HEK293 (cell line): Measurements from ENCODE around the gene FSTL4.
A peak's percentile ranks its signal among the peaks of the same experiment; 100 is the strongest.

ENCODE experiments used
- CTCF ChIA-PET: fragments of 350-600 bp; formaldehyde crosslinking; extraction: SDS; loops from one replicate; lab custom pipeline; 2021; ENCODE audit warnings: antibody characterized with exemption; lab: Yijun Ruan, JAX
- POLR2A ChIA-PET: fragments of 300-600 bp; formaldehyde crosslinking; extraction: SDS; loops from one replicate; lab custom pipeline; 2020; ENCODE audit warnings: antibody characterized with exemption, inconsistent platforms; lab: Yijun Ruan, JAX
- H3K27ac ChIP-seq: fragments of 200-500 bp; sonication (Bioruptor generic); 2 replicates; pipeline ENCODE4 v1.5.1; 2014; ENCODE audit warnings: low read depth, low read length, control low read depth, inconsistent platforms; ENCODE audit errors: extremely low read depth
- H3K36me3 ChIP-seq, 2 experiments: fragments of 200-500 bp in 1 of 2; sonication (Bioruptor generic) in 1 of 2; 1 replicate in 1 of 2; 2 replicates in 1 of 2; pipeline ENCODE4 v1.5.1; 2014 to 2017; ENCODE audit warnings: inconsistent platforms in 2 of 2, low read length in 2 of 2; ENCODE audit not compliant: control insufficient read depth in 2 of 2, insufficient read depth in 1 of 2
- H3K4me1 ChIP-seq: fragments of 200-500 bp; sonication (Bioruptor generic); 2 replicates; pipeline ENCODE4 v1.5.1; 2014; ENCODE audit warnings: mild to moderate bottlenecking, low read length, inconsistent platforms; ENCODE audit not compliant: control insufficient read depth, insufficient read depth
- H3K4me3 ChIP-seq: 2 replicates; pipeline ENCODE4 v1.5.1; 2011; ENCODE audit warnings: low read depth, mild to moderate bottlenecking, control low read depth, low read length, moderate library complexity
- H3K9me3 ChIP-seq: fragments of 200-500 bp; sonication (Bioruptor generic); 2 replicates; pipeline ENCODE4 v1.5.1; 2014; ENCODE audit warnings: low read depth, low read length, inconsistent platforms; ENCODE audit not compliant: control insufficient read depth, insufficient read depth
- CTCF ChIP-seq: fragments of 450-650 bp; formaldehyde crosslinking; IDR thresholded peaks from 2 replicates; pipeline ENCODE4 v1.5.1; 2016; ENCODE audit warnings: missing biosample characterization, missing genetic modification characterization
- SP7 ChIP-seq: fragments of 450-650 bp; formaldehyde crosslinking; IDR thresholded peaks from 2 replicates; pipeline ENCODE4 v1.5.1; 2016; ENCODE audit warnings: missing biosample characterization, missing genetic modification characterization
- ZBTB21 ChIP-seq: fragments of 450-650 bp; formaldehyde crosslinking; IDR thresholded peaks from 2 replicates; pipeline ENCODE4 v1.5.1; 2017; ENCODE audit warnings: missing biosample characterization, missing genetic modification characterization
- ZBTB44 ChIP-seq: fragments of 450-650 bp; IDR thresholded peaks from 2 replicates; pipeline ENCODE4 v1.5.1; 2018; ENCODE audit warnings: missing biosample characterization, mild to moderate bottlenecking, missing genetic modification characterization
- ZNF114 ChIP-seq: fragments of 450-650 bp; formaldehyde crosslinking; IDR thresholded peaks from 2 replicates; pipeline ENCODE4 v1.5.0; 2017; ENCODE audit warnings: missing biosample characterization, missing genetic modification characterization
- ZNF366 ChIP-seq: fragments of 450-650 bp; formaldehyde crosslinking; conservative IDR thresholded peaks from 2 replicates; pipeline ENCODE4 v1.5.1; 2016; ENCODE audit warnings: missing biosample characterization, missing genetic modification characterization
- ZNF600 ChIP-seq: fragments of 450-650 bp; formaldehyde crosslinking; IDR thresholded peaks from 2 replicates; pipeline ENCODE4 v1.5.1; 2016; ENCODE audit warnings: missing biosample characterization, missing genetic modification characterization
- ZNF629 ChIP-seq: fragments of 450-650 bp; formaldehyde crosslinking; IDR thresholded peaks from 2 replicates; pipeline ENCODE4 v1.5.1; 2017; ENCODE audit warnings: missing biosample characterization, missing genetic modification characterization
- ZNF692 ChIP-seq: fragments of 450-650 bp; formaldehyde crosslinking; IDR thresholded peaks from 2 replicates; pipeline ENCODE4 v1.5.1; 2016; ENCODE audit warnings: missing biosample characterization, missing genetic modification characterization
- ZNF704 ChIP-seq: fragments of 450-650 bp; formaldehyde crosslinking; IDR thresholded peaks from 2 replicates; pipeline ENCODE4 v1.5.1; 2016; ENCODE audit warnings: missing biosample characterization, missing genetic modification characterization
- ZNF776 ChIP-seq: fragments of 450-650 bp; formaldehyde crosslinking; IDR thresholded peaks from 2 replicates; pipeline ENCODE4 v1.5.0; 2017; ENCODE audit warnings: missing biosample characterization, missing genetic modification characterization, borderline replicate concordance
- TF ChIP-seq, protein P1 (sequence below): fragments of 450-650 bp; formaldehyde crosslinking; IDR thresholded peaks from 2 replicates; pipeline ENCODE4 v1.5.1; 2016; ENCODE audit warnings: missing biosample characterization, missing genetic modification characterization, low read depth
- TF ChIP-seq, protein P2 (sequence below): fragments of 450-650 bp; formaldehyde crosslinking; IDR thresholded peaks from 2 replicates; pipeline ENCODE4 v1.5.1; 2016; ENCODE audit warnings: missing biosample characterization, missing genetic modification characterization

FSTL4 gene

DNA sequence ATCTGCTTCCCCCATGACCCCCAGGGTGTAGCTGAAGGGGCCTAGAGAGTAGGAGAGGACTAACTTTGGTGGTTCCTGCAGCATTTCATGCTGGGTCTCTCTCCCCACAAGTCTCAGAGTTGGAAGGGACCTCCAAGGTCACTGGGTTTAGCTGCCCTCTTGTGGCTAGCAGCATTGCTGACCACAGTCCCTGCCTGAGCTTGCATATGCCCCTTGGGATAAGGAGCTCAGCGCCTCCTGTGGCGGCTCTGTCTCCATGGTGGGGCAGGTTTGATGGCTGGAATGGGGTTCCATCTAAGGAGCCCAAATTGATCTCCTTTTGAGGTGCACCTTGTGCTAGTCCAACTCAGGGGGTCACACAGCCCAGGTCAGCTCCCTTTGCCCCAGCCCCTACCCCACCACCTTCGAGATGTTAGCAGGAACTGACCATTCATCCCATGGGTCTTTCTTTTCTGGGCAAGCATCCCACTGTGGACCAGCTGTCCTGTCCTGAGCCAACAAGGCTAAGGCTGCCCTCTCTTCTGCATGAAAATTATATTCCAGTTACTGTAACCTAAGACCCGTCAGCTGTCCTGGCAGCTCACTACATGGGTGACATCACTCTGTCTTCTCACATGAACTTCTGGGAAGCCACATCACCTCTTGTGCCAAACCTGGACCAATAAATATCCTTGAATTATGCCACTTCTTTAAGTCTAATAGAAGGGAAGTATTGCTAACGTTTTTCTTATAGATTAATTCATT is 364.3 kb downstream of the FSTL4 start:
- POLR2A ChIA-PET, result no interaction called here
- no peak overlapping the region for H3K27ac ChIP-seq
- TF ChIP-seq ZNF776 (tag by site-specific recombination) (no peak), ZNF600 (0 out of 2 replicates have a peak, but pooled peaks have one; percentile 36), ZBTB21 (tag by site-specific recombination) (no peak), CTCF (tag by site-specific recombination) (peak; percentile 64; the same call in 1 of the 2 replicates), ZNF692 (0 out of 2 replicates have a peak, but pooled peaks have one; percentile 34), ZNF366 (tag by site-specific recombination) (0 out of 2 replicates have a peak, but pooled peaks have one; percentile 11), ZNF629 (tag by site-specific recombination) (peak; percentile 61)
- TF ChIP-seq, protein P1, sequence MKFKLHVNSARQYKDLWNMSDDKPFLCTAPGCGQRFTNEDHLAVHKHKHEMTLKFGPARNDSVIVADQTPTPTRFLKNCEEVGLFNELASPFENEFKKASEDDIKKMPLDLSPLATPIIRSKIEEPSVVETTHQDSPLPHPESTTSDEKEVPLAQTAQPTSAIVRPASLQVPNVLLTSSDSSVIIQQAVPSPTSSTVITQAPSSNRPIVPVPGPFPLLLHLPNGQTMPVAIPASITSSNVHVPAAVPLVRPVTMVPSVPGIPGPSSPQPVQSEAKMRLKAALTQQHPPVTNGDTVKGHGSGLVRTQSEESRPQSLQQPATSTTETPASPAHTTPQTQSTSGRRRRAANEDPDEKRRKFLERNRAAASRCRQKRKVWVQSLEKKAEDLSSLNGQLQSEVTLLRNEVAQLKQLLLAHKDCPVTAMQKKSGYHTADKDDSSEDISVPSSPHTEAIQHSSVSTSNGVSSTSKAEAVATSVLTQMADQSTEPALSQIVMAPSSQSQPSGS (tag by site-specific recombination), result 0 out of 2 replicates have a peak, but pooled peaks have one; percentile 15
- TF ChIP-seq, all 188 proteins: peak for 6

DNA sequence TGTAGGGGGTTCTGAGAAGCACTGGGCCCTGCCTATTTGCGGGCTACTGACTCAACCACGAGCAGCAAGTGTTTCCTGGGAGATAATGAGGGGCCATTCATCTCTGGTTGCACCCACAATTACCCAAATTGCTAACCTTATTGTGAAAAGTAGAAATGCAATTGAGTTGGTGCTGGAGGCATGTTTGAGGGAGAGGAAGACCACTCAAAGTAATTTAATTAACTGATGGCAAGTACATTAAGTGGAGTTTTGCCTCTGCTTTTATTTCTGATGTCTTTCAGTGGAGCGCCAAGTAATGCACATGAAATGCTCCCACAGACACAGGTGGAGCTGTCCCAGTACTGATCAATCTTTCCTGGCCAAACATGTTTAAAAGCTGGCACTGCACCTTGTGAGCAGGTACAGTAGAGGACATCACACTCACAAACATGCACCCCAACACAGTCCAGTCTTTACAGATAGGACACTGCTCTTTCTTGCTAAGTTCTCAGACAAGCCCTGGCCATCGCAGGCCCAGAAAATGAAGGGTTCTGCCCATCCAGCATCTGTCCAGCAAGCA is 365.1 kb downstream of the FSTL4 start:
- Histone ChIP-seq H3K4me1 (peaks cover 16% of the 10 kb centered on the region), H3K36me3 (no peaks in the 10 kb centered on the region), H3K9me3 (no peaks in the 10 kb centered on the region), H3K27ac (no peak overlapping the region), H3K4me3 (no peak overlapping the region)
- POLR2A ChIA-PET, result no interaction called here
- TF ChIP-seq, protein P2, sequence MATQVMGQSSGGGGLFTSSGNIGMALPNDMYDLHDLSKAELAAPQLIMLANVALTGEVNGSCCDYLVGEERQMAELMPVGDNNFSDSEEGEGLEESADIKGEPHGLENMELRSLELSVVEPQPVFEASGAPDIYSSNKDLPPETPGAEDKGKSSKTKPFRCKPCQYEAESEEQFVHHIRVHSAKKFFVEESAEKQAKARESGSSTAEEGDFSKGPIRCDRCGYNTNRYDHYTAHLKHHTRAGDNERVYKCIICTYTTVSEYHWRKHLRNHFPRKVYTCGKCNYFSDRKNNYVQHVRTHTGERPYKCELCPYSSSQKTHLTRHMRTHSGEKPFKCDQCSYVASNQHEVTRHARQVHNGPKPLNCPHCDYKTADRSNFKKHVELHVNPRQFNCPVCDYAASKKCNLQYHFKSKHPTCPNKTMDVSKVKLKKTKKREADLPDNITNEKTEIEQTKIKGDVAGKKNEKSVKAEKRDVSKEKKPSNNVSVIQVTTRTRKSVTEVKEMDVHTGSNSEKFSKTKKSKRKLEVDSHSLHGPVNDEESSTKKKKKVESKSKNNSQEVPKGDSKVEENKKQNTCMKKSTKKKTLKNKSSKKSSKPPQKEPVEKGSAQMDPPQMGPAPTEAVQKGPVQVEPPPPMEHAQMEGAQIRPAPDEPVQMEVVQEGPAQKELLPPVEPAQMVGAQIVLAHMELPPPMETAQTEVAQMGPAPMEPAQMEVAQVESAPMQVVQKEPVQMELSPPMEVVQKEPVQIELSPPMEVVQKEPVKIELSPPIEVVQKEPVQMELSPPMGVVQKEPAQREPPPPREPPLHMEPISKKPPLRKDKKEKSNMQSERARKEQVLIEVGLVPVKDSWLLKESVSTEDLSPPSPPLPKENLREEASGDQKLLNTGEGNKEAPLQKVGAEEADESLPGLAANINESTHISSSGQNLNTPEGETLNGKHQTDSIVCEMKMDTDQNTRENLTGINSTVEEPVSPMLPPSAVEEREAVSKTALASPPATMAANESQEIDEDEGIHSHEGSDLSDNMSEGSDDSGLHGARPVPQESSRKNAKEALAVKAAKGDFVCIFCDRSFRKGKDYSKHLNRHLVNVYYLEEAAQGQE, result peak; percentile 86
- no peak for TF ChIP-seq ZNF704 (tag by site-specific recombination)
- no peak for TF ChIP-seq ZBTB44 (tag by site-specific recombination)
- TF ChIP-seq ZNF114, result no peak
- TF ChIP-seq SP7 (tag by site-specific recombination), result 0 out of 2 replicates have a peak, but pooled peaks have one; percentile 38
- CTCF ChIA-PET, result interaction anchor here (0.5 to 1.8 kb wide), 9 partner anchors 10 to 572 kb away, joined by 3 to 12 read pairs (median 4); no protein-coding TSS in a partner anchor

More for the DNA sequence above, 364.3 kb downstream of the FSTL4 start:
- CTCF ChIA-PET, result interaction anchor here (0.5 to 1.8 kb wide), 11 partner anchors 14 to 572 kb away, joined by 3 to 12 read pairs (median 4); no protein-coding TSS in a partner anchor
- no peaks in the 10 kb centered on the region for H3K36me3 ChIP-seq
- no peaks in the 10 kb centered on the region for H3K9me3 ChIP-seq
- no peak overlapping the region for H3K4me3 ChIP-seq
- peaks cover 16% of the 10 kb centered on the region for H3K4me1 ChIP-seq
